Peyer's patch (tissue), 4 donors: ENCODE data around the gene SUPT3H. TPM values are rescaled to one million over a fixed set of nuclear protein-coding genes. Genes with fewer than 3 reads are reported as not detected.

ENCODE experiments used
- DNase-seq, 3 donors: peaks; one replicate each; pipeline ENCODE4 v3.0.0-alpha.2; 2017 to 2019
- H3K27ac ChIP-seq, 4 donors: fragments of 200-600 bp; sonication (generic); one replicate each; pipeline ENCODE4 v1.5.1; 2016 to 2019
- H3K27me3 ChIP-seq, 2 donors: fragments of 200-600 bp; sonication (generic); one replicate each; pipeline ENCODE4 v1.5.1; 2019
- H3K36me3 ChIP-seq, 3 donors: fragments of 200-600 bp; sonication (generic); one replicate each; pipeline ENCODE4 v1.5.1; 2016 to 2019
- H3K4me1 ChIP-seq, 4 donors: fragments of 200-600 bp; sonication (generic); one replicate each; pipeline ENCODE4 v1.5.1; 2016 to 2019
- H3K4me3 ChIP-seq, 4 donors: fragments of 200-600 bp; sonication (generic); 1 replicate in 3 of 4; 2 replicates in 1 of 4; pipeline ENCODE4 v1.5.1; 2016 to 2019; ENCODE audit warnings: mild to moderate bottlenecking in 1 of 4
- H3K9me3 ChIP-seq, 4 donors: fragments of 200-600 bp; sonication (generic); one replicate each; pipeline ENCODE4 v1.5.1; 2016 to 2019; ENCODE audit warnings: mild to moderate bottlenecking in 1 of 4
- CTCF ChIP-seq, 6 experiments: fragments of 450-650 bp in 4 of 6; fragments of 200-600 bp in 2 of 6; sonication (generic) in 1 of 6; IDR thresholded peaks; one replicate each; pipeline ENCODE4 v1.5.1; 2017 to 2019; ENCODE audit warnings: antibody characterized with exemption in 6 of 6, mild to moderate bottlenecking in 3 of 6, moderate library complexity in 1 of 6
- POLR2A ChIP-seq, 2 donors: fragments of 450-650 bp; IDR thresholded peaks; one replicate each; pipeline ENCODE4 v1.5.1; 2017; ENCODE audit warnings: antibody characterized with exemption in 2 of 2, mild to moderate bottlenecking in 2 of 2, moderate library complexity in 2 of 2
- total RNA-seq, 4 donors: library from RNA; depleted of rRNA; stranded (reverse); fragments of >200 nt; gene quantifications; one replicate each; pipeline ENCODE4 v1.1.0, GENCODE V29; 2016

Gene SUPT3H
- total RNA-seq, 4 donors from 2014 or later, result 2.0 to 17.3 (median 2.7) TPM

- Histone ChIP-seq H3K4me1 (no peaks in the 10 kb centered on the region), H3K4me3 (no peak overlapping the region), H3K27me3 (no peaks in the 10 kb centered on the region), H3K27ac (no peak overlapping the region), H3K36me3 (no peaks in the 10 kb centered on the region), H3K9me3 (no peaks in the 10 kb centered on the region)
- TF ChIP-seq POLR2A (IDR thresholded peaks at IDR 0.05), result no peak
- no peak for TF ChIP-seq CTCF (IDR thresholded peaks at IDR 0.05)
- DNase-seq, result no peak
Measured at GRCh38 chr6:45052325-45052724, 325.4 kb downstream of the SUPT3H start.

- H3K27ac ChIP-seq, result no peak overlapping the region
- no peak overlapping the region for H3K4me3 ChIP-seq
- DNase-seq, result no peak
- no peak for TF ChIP-seq POLR2A (IDR thresholded peaks at IDR 0.05)
- TF ChIP-seq CTCF (IDR thresholded peaks at IDR 0.05), result no peak
- H3K4me1 ChIP-seq, result no peaks in the 10 kb centered on the region
- H3K27me3 ChIP-seq, result no peaks in the 10 kb centered on the region
- no peaks in the 10 kb centered on the region for H3K9me3 ChIP-seq
- no peaks in the 10 kb centered on the region for H3K36me3 ChIP-seq
Measured at GRCh38 chr6:45049188-45049843, 328.4 kb downstream of the SUPT3H start.

GRCh38 chr6:45047573-45047972, 330.2 kb downstream of the SUPT3H start:
- Histone ChIP-seq H3K4me1 (no peaks in the 10 kb centered on the region), H3K27ac (no peak overlapping the region), H3K4me3 (no peak overlapping the region), H3K9me3 (no peaks in the 10 kb centered on the region), H3K36me3 (no peaks in the 10 kb centered on the region), H3K27me3 (no peaks in the 10 kb centered on the region)
- DNase-seq, result no peak
- no peak for TF ChIP-seq POLR2A (IDR thresholded peaks at IDR 0.05)
- no peak for TF ChIP-seq CTCF (IDR thresholded peaks at IDR 0.05)

GRCh38 chr6:45045253-45045601, 332.5 kb downstream of the SUPT3H start:
- H3K27ac ChIP-seq, result no peak overlapping the region
- TF ChIP-seq POLR2A (IDR thresholded peaks at IDR 0.05) (no peak), CTCF (IDR thresholded peaks at IDR 0.05) (no peak)
- no peaks in the 10 kb centered on the region for H3K27me3 ChIP-seq
- H3K4me1 ChIP-seq, result no peaks in the 10 kb centered on the region
- no peaks in the 10 kb centered on the region for H3K9me3 ChIP-seq
- H3K4me3 ChIP-seq, result no peak overlapping the region
- no peaks in the 10 kb centered on the region for H3K36me3 ChIP-seq
- DNase-seq, result no peak

GRCh38 chr6:45044510-45045252, 333.1 kb downstream of the SUPT3H start:
- no peak for DNase-seq
- Histone ChIP-seq H3K27ac (no peak overlapping the region), H3K27me3 (no peaks in the 10 kb centered on the region), H3K4me1 (no peaks in the 10 kb centered on the region), H3K9me3 (no peaks in the 10 kb centered on the region), H3K36me3 (no peaks in the 10 kb centered on the region), H3K4me3 (no peak overlapping the region)
- no peak for TF ChIP-seq CTCF (IDR thresholded peaks at IDR 0.05)
- TF ChIP-seq POLR2A (IDR thresholded peaks at IDR 0.05), result no peak
